ENCODE data around the gene TSPEAR. TPM values are rescaled to one million over a fixed set of nuclear protein-coding genes. Genes with fewer than 3 reads are reported as not detected.

TSPEAR gene
- total and polyA plus RNA-seq, 9 of the 15 experiments (the other 6 are each of a cell fraction or from before 2014, with no cell fraction given): not detected

GRCh38 chr21:44702111-44702972 lies 9.0 kb downstream of the TSPEAR start (continued):
- TF ChIP-seq ZNF318 (IDR thresholded peaks at IDR 0.05; ENCODE audit: borderline replicate concordance in 1 of 2, low read depth in 1 of 2) (no peak), ZNF140 (CRISPR knock-in tag; IDR thresholded peaks at IDR 0.05) (no peak), FOXM1 (IDR thresholded peaks at IDR 0.05; ENCODE audit: low read depth) (no peak), FOXM1 (CRISPR knock-in tag; IDR thresholded peaks at IDR 0.05; ENCODE audit: low read depth) (no peak)
